K562 (cell line): ENCODE results near the gene GABPB2. TPM values are rescaled to one million over a fixed set of nuclear protein-coding genes. Genes with fewer than 3 reads are reported as not detected.
A peak's percentile ranks its signal among the peaks of the same experiment; 100 is the strongest.

Experiments used
- CCAR2 ChIP-seq: fragments of 200-400 bp; formaldehyde crosslinking; IDR thresholded peaks from 2 replicates; pipeline ENCODE4 v1.6.1; 2017; ENCODE audit warnings: mild to moderate bottlenecking, low read depth, low read length
- CREB1 ChIP-seq, 2 experiments: sonication (generic) in 1 of 2; formaldehyde crosslinking in 1 of 2; IDR thresholded peaks; 2 replicates each; pipeline versions ENCODE4 v1.6.1 to v1.8.0; 2012 to 2022; ENCODE audit warnings: inconsistent platforms in 1 of 2, mild to moderate bottlenecking in 1 of 2, missing genetic modification reagents in 1 of 2, moderate library complexity in 1 of 2
- FOXK1 ChIP-seq: sonication (generic); formaldehyde crosslinking; IDR thresholded peaks from 2 replicates; pipeline ENCODE4 v1.8.0; 2022; ENCODE audit warnings: missing genetic modification reagents, mild to moderate bottlenecking, borderline replicate concordance
- HLTF ChIP-seq: fragments of 450-650 bp; IDR thresholded peaks from 2 replicates; pipeline ENCODE4 v1.6.1; 2016
- NBN ChIP-seq: fragments of 450-650 bp; IDR thresholded peaks from 2 replicates; pipeline ENCODE4 v1.6.1; 2016; ENCODE audit warnings: low read depth, mild to moderate bottlenecking
- NCOA2 ChIP-seq, 2 experiments: fragments of 450-650 bp; IDR thresholded peaks; 2 replicates each; pipeline ENCODE4 v1.6.1; 2018; ENCODE audit warnings: mild to moderate bottlenecking in 2 of 2, moderate library complexity in 1 of 2; ENCODE audit not compliant: partially characterized antibody in 2 of 2
- NELFE ChIP-seq: IDR thresholded peaks from 2 replicates; pipeline ENCODE4 v1.6.1; 2011; ENCODE audit warnings: mild to moderate bottlenecking; ENCODE audit not compliant: insufficient read depth, insufficient read length
- NEUROD1 ChIP-seq: fragments of 150-350 bp; IDR thresholded peaks from 2 replicates; pipeline ENCODE4 v1.6.1; 2014; ENCODE audit warnings: borderline replicate concordance, low read length, low read depth; ENCODE audit not compliant: partially characterized antibody
- PCBP1 ChIP-seq: fragments of 200-400 bp; formaldehyde crosslinking; IDR thresholded peaks from 2 replicates; pipeline ENCODE4 v1.6.1; 2018; ENCODE audit warnings: mild to moderate bottlenecking, low read depth, low read length; ENCODE audit not compliant: poor library complexity, severe bottlenecking
- RAD51 ChIP-seq: fragments of 450-650 bp; IDR thresholded peaks from 2 replicates; pipeline ENCODE4 v1.7.1; 2016; ENCODE audit warnings: low read depth, mild to moderate bottlenecking, borderline replicate concordance
- RBFOX2 ChIP-seq: fragments of 200-400 bp; formaldehyde crosslinking; IDR thresholded peaks from 2 replicates; pipeline ENCODE4 v1.6.1; 2017; ENCODE audit warnings: low read depth, mild to moderate bottlenecking, low read length, moderate library complexity
- SETDB1 ChIP-seq: IDR thresholded peaks from one replicate; pipeline ENCODE4 v1.6.1; 2012; ENCODE audit warnings: low read length, control low read depth, inconsistent platforms
- TCF3 ChIP-seq: sonication (generic); formaldehyde crosslinking; IDR thresholded peaks from 2 replicates; pipeline ENCODE4 v1.4.0; 2020; ENCODE audit warnings: mild to moderate bottlenecking, missing genetic modification reagents
- TCF7 ChIP-seq: sonication (generic); IDR thresholded peaks from 2 replicates; pipeline ENCODE4 v1.6.1; 2016; ENCODE audit warnings: antibody characterized with exemption, borderline replicate concordance
- TOE1 ChIP-seq, 2 experiments: fragments of 450-650 bp in 1 of 2; sonication (generic) in 1 of 2; formaldehyde crosslinking in 1 of 2; IDR thresholded peaks; 2 replicates each; pipeline versions ENCODE4 v1.7.1 to v1.8.0; 2016 to 2022; ENCODE audit warnings: borderline replicate concordance in 2 of 2, mild to moderate bottlenecking in 2 of 2, antibody characterized with exemption in 1 of 2, inconsistent platforms in 1 of 2, low read depth in 1 of 2, missing genetic modification reagents in 1 of 2, moderate library complexity in 1 of 2
- YBX1 ChIP-seq: fragments of 450-650 bp; IDR thresholded peaks from 2 replicates; pipeline ENCODE4 v1.7.1; 2016; ENCODE audit warnings: mild to moderate bottlenecking
- ZNF551 ChIP-seq: fragments of 250-450 bp; sonication (Bioruptor Pico); IDR thresholded peaks from 2 replicates; pipeline ENCODE4 v1.5.0; 2021; ENCODE audit warnings: mild to moderate bottlenecking, moderate library complexity
- ZNF589 ChIP-seq: fragments of 200-800 bp; sonication (Bioruptor generic); IDR thresholded peaks from 2 replicates; pipeline ENCODE4 v1.6.1; 2016; ENCODE audit warnings: low read depth, missing genetic modification characterization, missing compliant biosample characterization
- polyA plus RNA-seq, 8 experiments: library from polyadenylated mRNA; depleted of rRNA in 4 of 8; stranded (reverse) in 5 of 8; unstranded in 3 of 8; fragments of >200 nt; fragmentation: Nextera tagmentation in 2 of 8; fragmentation: Illumina TruSeq in 1 of 8; extraction: Ambion mirVana in 2 of 8; extraction: Trizol in 1 of 8; gene quantifications; 2 replicates each; pipeline versions ENCODE4 v1.2.1 to v1.2.3, GENCODE V29; 2011 to 2014; ENCODE audit warnings: inconsistent platforms in 1 of 8, missing spikeins in 1 of 8
- total RNA-seq, 7 experiments: library from RNA; depleted of rRNA in 6 of 7; stranded (reverse); fragments of >200 nt in 6 of 7; fragmentation: Illumina TruSeq in 2 of 7; extraction: Trizol in 2 of 7; gene quantifications; 2 replicates each; pipeline versions ENCODE4 v1.2.1 to v1.2.3, GENCODE V29; 2011 to 2021; ENCODE audit warnings: low replicate concordance in 1 of 7
- TF ChIP-seq, protein P1 (sequence below): sonication (generic); formaldehyde crosslinking; IDR thresholded peaks from 2 replicates; pipeline ENCODE4 v1.8.0; 2022; ENCODE audit warnings: missing genetic modification reagents, mild to moderate bottlenecking, borderline replicate concordance
- TF ChIP-seq, protein P2 (sequence below): fragments of 200-800 bp; sonication (Bioruptor generic); IDR thresholded peaks from 2 replicates; pipeline ENCODE4 v1.6.1; 2017; ENCODE audit warnings: missing genetic modification characterization, missing compliant biosample characterization
- TF ChIP-seq, protein P3 (sequence below): sonication (generic); formaldehyde crosslinking; IDR thresholded peaks from 2 replicates; pipeline ENCODE4 v1.8.0; 2022; ENCODE audit warnings: missing genetic modification reagents, mild to moderate bottlenecking, borderline replicate concordance
- TF ChIP-seq, protein P4 (sequence below): sonication (generic); formaldehyde crosslinking; IDR thresholded peaks from 2 replicates; pipeline ENCODE4 v1.8.1; 2022; ENCODE audit warnings: missing genetic modification reagents

The GABPB2 gene
- total and polyA plus RNA-seq, 9 of the 15 experiments (the other 6 are each of a cell fraction or from before 2014, with no cell fraction given): 2.2 to 13.3 (median 6.1) TPM

DNA sequence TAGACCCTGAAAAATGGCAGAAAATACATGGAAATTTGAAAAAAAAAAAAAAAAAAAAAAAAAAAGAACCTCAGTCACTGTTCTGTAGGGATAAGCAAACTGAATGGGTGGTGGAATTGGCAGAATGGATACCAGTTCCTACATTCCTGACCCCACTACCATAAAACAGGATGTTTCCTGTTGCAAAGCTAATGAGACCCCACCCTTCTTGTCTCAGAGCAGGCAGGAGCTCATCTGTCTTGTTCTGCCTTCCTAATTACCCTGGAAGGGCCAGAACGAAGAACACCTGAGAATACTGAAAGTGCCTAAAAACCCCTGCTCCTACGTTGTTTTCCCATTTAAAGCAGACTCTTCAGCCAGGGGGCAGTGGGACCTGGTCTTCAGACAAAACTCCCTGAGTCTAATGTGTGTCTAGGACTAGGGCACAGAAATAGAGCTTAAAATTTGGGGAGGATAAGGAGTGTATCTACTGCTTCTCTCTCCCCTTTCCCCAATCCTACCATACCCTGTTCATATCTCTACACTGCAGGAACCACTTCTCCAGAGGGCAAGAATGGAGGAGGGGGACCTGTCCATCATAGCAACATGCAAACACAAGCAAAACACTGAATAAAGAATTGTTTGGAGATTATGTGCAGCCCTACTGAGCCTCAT lies 19.1 kb upstream of the GABPB2 start (continued):
- TF ChIP-seq PCBP1 (no peak), CREB1 (IDR thresholded peaks at IDR 0.05) (no peak), CREB1 (CRISPR knock-in tag; IDR thresholded peaks at IDR 0.05) (no peak), ZNF551 (CRISPR knock-in tag) (no peak), NEUROD1 (no peak), RBFOX2 (no peak), FOXK1 (CRISPR knock-in tag) (no peak), YBX1 (no peak), ZNF589 (CRISPR knock-in tag) (no peak), TOE1 (IDR thresholded peaks at IDR 0.05; ENCODE audit: borderline replicate concordance) (no peak), TOE1 (CRISPR knock-in tag; IDR thresholded peaks at IDR 0.05; ENCODE audit: borderline replicate concordance, low read depth) (no peak), NELFE (no peak), SETDB1 (no peak), NBN (no peak), TCF7 (no peak), HLTF (0 out of 2 replicates have a peak, but pooled peaks have one; percentile 12), CCAR2 (no peak), RAD51 (no peak), TCF3 (peak; percentile 64), NCOA2 (IDR thresholded peaks at IDR 0.05; ENCODE audit: partially characterized antibody in 2 of 2) (no peak)
- TF ChIP-seq, protein P1, sequence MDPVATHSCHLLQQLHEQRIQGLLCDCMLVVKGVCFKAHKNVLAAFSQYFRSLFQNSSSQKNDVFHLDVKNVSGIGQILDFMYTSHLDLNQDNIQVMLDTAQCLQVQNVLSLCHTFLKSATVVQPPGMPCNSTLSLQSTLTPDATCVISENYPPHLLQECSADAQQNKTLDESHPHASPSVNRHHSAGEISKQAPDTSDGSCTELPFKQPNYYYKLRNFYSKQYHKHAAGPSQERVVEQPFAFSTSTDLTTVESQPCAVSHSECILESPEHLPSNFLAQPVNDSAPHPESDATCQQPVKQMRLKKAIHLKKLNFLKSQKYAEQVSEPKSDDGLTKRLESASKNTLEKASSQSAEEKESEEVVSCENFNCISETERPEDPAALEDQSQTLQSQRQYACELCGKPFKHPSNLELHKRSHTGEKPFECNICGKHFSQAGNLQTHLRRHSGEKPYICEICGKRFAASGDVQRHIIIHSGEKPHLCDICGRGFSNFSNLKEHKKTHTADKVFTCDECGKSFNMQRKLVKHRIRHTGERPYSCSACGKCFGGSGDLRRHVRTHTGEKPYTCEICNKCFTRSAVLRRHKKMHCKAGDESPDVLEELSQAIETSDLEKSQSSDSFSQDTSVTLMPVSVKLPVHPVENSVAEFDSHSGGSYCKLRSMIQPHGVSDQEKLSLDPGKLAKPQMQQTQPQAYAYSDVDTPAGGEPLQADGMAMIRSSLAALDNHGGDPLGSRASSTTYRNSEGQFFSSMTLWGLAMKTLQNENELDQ (CRISPR knock-in tag): no peak
- TF ChIP-seq, protein P2, sequence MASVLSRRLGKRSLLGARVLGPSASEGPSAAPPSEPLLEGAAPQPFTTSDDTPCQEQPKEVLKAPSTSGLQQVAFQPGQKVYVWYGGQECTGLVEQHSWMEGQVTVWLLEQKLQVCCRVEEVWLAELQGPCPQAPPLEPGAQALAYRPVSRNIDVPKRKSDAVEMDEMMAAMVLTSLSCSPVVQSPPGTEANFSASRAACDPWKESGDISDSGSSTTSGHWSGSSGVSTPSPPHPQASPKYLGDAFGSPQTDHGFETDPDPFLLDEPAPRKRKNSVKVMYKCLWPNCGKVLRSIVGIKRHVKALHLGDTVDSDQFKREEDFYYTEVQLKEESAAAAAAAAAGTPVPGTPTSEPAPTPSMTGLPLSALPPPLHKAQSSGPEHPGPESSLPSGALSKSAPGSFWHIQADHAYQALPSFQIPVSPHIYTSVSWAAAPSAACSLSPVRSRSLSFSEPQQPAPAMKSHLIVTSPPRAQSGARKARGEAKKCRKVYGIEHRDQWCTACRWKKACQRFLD (CRISPR knock-in tag): no peak
- TF ChIP-seq, protein P3, sequence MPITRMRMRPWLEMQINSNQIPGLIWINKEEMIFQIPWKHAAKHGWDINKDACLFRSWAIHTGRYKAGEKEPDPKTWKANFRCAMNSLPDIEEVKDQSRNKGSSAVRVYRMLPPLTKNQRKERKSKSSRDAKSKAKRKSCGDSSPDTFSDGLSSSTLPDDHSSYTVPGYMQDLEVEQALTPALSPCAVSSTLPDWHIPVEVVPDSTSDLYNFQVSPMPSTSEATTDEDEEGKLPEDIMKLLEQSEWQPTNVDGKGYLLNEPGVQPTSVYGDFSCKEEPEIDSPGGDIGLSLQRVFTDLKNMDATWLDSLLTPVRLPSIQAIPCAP: no peak
- TF ChIP-seq, protein P4, sequence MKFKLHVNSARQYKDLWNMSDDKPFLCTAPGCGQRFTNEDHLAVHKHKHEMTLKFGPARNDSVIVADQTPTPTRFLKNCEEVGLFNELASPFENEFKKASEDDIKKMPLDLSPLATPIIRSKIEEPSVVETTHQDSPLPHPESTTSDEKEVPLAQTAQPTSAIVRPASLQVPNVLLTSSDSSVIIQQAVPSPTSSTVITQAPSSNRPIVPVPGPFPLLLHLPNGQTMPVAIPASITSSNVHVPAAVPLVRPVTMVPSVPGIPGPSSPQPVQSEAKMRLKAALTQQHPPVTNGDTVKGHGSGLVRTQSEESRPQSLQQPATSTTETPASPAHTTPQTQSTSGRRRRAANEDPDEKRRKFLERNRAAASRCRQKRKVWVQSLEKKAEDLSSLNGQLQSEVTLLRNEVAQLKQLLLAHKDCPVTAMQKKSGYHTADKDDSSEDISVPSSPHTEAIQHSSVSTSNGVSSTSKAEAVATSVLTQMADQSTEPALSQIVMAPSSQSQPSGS (CRISPR knock-in tag): no peak
